Measurements from ENCODE around the gene C11orf52.
A peak's percentile ranks its signal among the peaks of the same experiment; 100 is the strongest.
"Not testable (repeated sequence)": the region's sequence is repeated elsewhere in the genome, so short reads cannot be mapped to it uniquely, and the experiment has no call there.

The C11orf52 gene

GRCh38 chr11:111913031-111913861, 5.5 kb upstream of the C11orf52 start:
- no peak for DNase-seq (ENCODE audit: low read depth)

GRCh38 chr11:111913997-111914396, 4.7 kb upstream of the C11orf52 start:
- DNase-seq (ENCODE audit: low read depth): peak; percentile 36

- DNase-seq (ENCODE audit: low read depth): no peak
These were observed 1.9 kb upstream of the C11orf52 start for GRCh38 chr11:111916768-111917167.

- no peak for DNase-seq (ENCODE audit: low read depth)
These were observed 1.4 kb upstream of the C11orf52 start for GRCh38 chr11:111917312-111917711.

GRCh38 chr11:111917788-111918187, 925 bp upstream of the C11orf52 start:
- DNase-seq (ENCODE audit: low read depth): no peak

GRCh38 chr11:111920908-111921307, 2.2 kb downstream of the C11orf52 start:
- no peak for DNase-seq (ENCODE audit: low read depth)

- no peak for DNase-seq (ENCODE audit: low read depth)
These were observed 3.0 kb downstream of the C11orf52 start for GRCh38 chr11:111921541-111922230.

GRCh38 chr11:111922803-111923202, 4.1 kb downstream of the C11orf52 start:
- no peak for DNase-seq (ENCODE audit: low read depth)

- no peak for DNase-seq (ENCODE audit: low read depth)
These were observed 4.7 kb downstream of the C11orf52 start for GRCh38 chr11:111923351-111923788.

- DNase-seq (ENCODE audit: low read depth): no peak
These were observed 5.2 kb downstream of the C11orf52 start for GRCh38 chr11:111923951-111924350.

- DNase-seq (ENCODE audit: low read depth): no peak
These were observed 7.2 kb downstream of the C11orf52 start for GRCh38 chr11:111925953-111926352.

- DNase-seq (ENCODE audit: low read depth): peak; percentile 69
These were observed 8.0 kb downstream of the C11orf52 start for GRCh38 chr11:111926505-111927391.

- no peak for DNase-seq (ENCODE audit: low read depth)
These were observed 11.8 kb downstream of the C11orf52 start for GRCh38 chr11:111930472-111930871.

- DNase-seq (ENCODE audit: low read depth): no peak
These were observed 13.9 kb downstream of the C11orf52 start for GRCh38 chr11:111932611-111932950.

- not testable (repeated sequence) for DNase-seq (ENCODE audit: low read depth)
These were observed 14.5 kb downstream of the C11orf52 start for GRCh38 chr11:111933176-111933575.

- no peak for DNase-seq (ENCODE audit: low read depth)
These were observed 15.2 kb downstream of the C11orf52 start for GRCh38 chr11:111933872-111934271.

GRCh38 chr11:111934306-111934705, 15.6 kb downstream of the C11orf52 start:
- DNase-seq (ENCODE audit: low read depth): no peak

- DNase-seq (ENCODE audit: low read depth): no peak
These were observed 16.8 kb downstream of the C11orf52 start for GRCh38 chr11:111935317-111936039.

- no peak for DNase-seq (ENCODE audit: low read depth)
These were observed 17.4 kb downstream of the C11orf52 start for GRCh38 chr11:111936040-111936540.

GRCh38 chr11:111937461-111937769, 18.7 kb downstream of the C11orf52 start:
- no peak for DNase-seq (ENCODE audit: low read depth)

GRCh38 chr11:111937844-111938243, 19.1 kb downstream of the C11orf52 start:
- no peak for DNase-seq (ENCODE audit: low read depth)

GRCh38 chr11:111938687-111939160, 20.0 kb downstream of the C11orf52 start:
- DNase-seq (ENCODE audit: low read depth): no peak
